NOMO-1 treated with DMSO at 0.1 percent for 48 hours (cell line): Measurements from ENCODE around the gene SH3GL2.

Experiments used
- DNase-seq: peaks from one replicate; lab custom pipeline; 2025; ENCODE audit not compliant: unreplicated experiment; lab: John Stamatoyannopoulos, UW

The SH3GL2 gene

DNA sequence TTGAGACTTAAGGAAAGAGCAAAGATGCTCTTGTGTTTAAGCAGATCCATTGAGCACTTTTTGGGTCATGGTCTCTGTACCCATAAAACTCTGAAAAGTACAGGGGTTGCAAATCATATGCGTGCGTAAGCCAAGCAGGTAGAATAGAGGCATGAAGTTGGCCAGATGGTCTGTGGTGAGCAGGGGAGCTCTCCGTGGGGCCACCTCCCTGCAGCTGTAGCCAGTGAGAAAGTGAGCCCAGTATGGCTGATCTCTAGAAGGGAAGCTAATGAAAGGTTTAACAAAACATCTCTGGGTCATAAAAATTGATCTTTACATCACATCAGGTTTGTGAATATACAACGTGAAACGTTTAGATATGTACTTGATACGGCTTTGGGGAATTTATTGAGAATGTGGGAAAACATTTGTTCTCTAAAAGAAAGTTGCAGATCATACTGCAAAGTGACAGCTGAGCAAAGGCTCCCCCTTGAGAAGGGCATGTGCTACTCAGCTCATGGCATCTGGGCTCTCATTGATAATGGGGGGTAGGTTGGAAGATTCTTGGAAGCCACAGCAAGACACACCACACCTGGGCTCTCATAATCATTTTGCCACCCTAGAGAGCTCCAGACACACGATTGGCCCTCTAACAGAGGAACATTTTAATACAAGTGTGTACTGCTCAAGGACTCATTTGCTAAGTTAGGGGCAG is 30.6 kb downstream of the SH3GL2 start:
- DNase-seq = no peak

DNA sequence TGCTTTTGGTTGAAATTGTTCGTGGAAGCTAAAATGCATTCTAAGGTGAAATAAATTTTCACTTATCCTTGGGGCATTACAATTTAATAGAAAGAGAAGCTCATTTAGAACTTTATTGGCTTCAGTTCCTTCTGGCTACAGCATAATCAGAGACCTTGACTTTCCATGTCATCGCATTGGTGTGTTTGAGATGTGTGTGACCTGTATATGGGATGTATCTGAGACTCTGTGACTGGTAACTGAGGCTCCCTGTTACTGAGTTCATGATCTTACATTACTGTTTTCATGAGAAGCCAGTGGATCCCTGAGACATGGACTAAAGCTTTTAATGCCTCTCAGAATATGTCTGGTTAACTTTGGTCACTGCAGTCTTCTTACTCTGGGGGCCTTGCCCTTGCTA is 32.5 kb downstream of the SH3GL2 start:
- no peak for DNase-seq

DNA sequence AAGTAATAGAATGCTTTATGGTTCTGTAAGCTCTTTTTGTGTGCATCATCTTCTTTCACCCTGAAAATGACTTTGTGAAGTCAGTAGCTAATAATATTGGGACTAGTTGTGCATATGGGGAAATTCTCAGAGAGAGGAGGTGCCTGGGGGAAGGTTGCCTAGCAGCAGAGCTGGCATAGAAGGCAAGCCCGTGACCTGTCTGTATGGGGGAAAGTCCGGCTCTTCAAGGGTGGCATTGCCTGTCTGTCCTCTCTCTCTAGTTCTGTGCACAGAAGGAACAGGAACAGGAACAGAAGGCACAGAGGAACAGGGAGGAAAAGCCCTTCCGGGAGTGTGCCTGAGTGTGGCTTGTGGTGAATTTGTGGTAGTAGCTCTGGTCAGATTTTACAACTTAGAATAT is 33.1 kb downstream of the SH3GL2 start:
- DNase-seq = no peak

DNA sequence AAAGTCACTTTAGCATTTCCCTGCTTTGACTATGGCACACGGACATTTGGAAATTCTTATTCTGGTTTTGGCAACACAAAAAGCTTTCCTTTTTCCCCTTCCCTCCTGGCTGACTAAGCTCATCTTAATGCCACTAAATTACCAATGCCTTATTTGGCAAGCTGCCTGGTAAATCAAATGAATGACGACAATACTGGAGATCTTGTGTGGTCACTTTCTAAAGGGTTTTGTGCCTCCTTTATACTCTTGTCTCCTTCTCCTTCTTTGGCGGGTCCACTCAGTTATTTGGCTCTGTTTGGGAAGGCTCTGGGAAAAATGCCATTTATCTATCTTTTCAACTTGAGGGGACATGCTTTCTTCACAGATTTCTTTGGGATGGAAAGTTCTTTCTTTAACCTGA is 34.9 kb downstream of the SH3GL2 start:
- DNase-seq = no peak

DNA sequence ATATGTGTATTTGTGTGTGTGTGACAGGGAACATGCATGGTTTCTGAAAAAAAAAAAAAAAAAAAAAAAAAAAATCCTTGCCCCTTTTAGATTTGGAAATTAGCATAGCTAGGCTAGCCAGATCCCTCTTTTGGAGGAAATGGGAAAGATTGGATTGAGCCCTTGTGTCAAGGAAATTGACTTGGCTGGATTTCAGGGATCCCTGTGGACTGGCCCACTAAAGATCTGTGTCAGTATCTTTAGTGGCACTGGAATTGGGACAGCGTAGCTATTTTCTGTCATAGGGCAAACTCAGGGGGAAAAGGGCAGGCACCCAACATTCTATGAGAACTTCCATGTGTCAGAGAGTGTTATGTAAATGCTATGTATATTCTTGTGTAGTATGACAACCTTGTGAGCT is 35.4 kb downstream of the SH3GL2 start:
- no peak for DNase-seq

DNA sequence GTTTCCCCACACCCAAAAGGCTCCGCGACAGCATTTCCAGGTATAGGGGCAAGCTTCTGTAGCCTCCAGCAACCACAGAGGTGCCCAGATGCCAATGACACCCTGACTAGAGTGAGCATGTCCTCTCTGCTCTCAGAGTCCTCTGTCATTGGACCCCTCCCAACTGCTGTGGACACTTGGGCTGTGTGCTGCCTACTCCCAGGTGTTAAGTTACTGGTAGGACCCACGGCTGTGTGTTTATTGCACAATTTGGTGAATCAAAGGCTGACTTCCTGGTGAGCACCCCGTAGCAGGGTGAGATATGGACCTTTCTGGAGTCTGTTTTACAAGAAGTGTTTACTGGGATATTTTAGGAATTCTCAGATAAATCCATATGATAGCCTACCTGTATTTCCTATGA is 36.0 kb downstream of the SH3GL2 start:
- DNase-seq = no peak

DNA sequence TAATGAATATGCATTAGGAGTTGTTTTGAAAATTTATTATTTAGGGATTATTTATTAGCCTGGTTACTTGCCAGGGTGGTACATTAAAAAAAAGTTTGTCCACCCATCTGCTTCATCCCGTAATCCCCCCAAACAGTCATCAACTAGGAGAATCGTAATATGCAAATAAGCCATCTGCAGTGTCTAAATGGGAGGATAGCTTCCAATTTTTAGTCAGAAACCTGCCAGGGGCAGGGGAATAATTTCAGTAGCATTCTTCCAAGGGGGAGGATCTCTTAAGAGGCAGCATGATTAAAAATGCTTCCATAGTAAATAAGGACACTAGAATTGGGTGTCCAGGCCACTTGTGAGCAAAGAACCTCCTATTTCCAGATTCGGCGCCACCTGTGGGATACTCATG is 43.3 kb downstream of the SH3GL2 start:
- no peak for DNase-seq

DNA sequence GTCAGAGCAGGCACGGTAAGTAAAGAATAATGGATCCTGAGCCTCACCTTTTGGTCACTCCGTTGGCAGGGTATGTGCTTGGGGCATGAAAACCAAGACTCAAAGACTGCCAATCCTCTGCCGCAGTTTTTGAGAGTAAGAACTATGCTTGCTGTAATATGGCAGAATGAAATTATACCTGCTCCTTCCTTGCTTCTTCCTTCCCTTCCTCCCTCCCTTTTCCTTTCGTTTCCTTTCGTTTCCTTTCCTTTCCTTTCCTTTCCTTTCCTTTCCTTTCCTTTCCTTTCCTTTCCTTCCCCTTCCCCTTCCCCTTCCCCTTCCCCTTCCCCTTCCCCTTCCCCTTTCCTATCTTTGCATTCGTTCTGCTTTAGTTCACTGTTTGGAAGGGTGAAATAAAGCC is 43.9 kb downstream of the SH3GL2 start:
- DNase-seq = no peak

DNA sequence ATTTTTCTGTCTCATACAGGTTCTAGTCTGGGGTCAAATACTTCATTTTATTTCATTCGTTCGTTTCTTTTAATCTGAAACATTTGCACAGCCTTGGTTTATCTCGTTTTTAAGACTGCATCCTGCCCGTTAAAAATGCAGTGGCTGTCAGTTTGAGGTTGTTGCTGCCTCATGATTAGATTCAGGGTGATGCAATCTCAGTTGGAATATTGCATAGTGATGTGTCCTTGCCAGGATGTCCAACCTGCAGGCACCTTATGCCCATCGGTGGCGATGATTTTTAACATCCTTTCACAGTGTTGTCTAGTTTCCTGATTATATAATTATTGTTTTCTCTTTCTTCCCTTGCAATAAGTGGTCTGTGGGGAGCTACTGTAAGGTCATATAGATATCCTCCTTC is 45.1 kb downstream of the SH3GL2 start:
- no peak for DNase-seq

DNA sequence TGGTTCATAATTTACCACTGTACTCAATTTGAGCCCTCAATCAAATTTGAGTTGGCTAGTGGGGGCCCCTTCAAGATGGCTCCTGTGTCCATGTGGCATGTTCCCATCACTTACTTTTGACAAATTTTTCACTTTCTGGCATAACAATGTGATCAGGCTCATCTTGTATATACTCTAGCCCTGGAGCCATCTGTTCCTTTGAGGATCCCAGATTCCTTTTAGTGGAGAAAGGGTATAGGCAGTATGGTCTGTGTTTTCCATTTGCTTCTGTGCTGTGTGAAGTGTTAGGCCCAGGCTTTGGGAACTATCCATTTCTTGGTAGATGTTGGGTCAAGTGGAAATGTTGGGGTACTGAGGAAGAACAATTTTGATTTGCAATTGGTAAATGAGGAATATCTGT is 45.7 kb downstream of the SH3GL2 start:
- no peak for DNase-seq

DNA sequence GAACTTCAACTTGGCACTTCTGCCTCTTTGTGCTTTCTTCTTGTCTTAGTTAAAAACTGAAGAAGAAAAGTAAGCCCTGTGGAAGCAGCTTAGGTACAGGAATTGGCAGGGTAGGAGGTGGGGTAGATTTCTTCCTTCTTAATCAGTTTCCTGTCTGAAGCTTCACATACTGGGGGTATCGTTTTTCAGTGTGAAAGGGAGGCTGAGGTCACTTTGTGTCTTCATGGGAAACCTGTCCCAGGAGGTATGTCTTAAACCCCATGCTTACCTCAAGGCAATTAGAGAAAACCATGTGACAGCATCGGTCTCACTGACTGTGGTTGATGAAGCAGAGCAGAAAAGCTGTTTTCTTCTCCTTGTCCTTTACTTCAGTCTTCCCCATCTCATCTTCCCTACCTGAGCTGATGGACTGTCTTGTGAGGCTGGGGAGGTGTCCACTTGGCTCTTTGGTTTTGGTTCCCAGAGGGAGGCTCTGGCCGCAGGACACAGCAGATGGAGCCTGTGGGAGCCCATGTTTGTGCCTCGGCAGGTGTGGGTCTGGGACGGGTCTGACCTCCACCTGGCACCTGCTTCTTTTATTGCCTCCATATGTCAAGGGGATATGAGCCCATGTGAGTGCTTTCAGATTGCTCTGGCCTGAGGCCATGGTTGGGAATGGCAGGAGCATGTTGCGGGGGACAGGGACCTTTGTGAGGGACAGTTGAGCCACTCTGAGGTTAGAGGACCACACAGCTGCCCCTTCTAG is 47.0 kb downstream of the SH3GL2 start:
- no peak for DNase-seq

DNA sequence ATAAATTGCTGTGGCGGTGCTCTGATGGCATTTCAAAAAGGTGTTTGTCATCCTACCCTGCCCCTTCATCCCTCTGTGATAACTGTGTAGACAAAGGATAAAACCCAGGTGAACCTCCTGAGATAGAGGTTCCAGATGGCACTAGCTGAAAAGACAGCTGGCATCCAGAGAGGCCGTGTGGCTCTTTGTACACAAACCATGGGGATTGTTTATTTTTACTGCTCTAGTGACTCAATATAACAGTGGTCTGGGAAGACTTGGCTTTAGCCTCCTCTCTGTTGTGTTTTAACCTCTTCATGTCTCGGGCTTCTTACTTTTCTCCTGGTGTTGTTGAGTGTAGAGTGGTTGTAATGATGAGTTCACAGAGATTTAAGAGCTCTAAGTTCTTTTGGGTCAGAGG is 48.8 kb downstream of the SH3GL2 start:
- DNase-seq = no peak

DNA sequence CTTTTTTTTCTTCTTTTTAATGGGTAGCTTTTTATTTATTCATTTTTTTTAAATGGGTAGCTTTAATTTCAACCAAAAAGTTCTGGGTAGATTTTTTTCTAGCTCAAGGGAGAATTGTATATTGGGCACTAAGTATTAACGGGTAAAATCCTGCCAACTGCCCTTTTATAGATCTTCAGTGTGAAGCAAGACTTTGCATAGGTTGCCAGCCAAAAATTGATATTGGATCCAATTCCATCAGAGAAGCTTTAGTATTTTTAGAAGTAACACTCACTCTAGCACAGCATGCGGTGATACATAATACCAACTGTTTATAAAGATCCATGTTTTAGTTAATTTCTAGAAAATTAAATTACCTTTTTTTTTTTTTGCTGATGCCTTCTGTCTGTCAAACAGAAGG is 49.8 kb downstream of the SH3GL2 start:
- DNase-seq = no peak

DNA sequence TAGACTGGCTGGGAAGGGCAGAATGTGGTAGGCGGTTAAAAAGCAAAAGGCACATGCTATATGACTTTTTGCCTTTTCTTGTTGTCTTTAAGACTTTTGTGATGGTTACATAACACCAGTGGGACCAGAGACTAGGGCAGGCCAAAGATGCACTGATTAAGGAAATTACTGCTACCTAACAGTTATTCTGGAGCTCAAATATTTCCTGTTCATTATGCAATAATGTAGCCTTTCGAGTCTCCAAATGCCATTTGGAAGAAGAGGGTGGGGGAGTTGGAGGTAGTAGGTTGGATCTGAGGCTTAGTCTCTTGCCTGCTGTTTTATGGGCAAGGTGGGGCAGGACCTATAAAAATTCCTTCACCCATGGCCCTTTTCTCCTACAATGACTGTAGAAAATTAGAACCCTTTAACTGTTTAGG is 51.7 kb downstream of the SH3GL2 start:
- no peak for DNase-seq

DNA sequence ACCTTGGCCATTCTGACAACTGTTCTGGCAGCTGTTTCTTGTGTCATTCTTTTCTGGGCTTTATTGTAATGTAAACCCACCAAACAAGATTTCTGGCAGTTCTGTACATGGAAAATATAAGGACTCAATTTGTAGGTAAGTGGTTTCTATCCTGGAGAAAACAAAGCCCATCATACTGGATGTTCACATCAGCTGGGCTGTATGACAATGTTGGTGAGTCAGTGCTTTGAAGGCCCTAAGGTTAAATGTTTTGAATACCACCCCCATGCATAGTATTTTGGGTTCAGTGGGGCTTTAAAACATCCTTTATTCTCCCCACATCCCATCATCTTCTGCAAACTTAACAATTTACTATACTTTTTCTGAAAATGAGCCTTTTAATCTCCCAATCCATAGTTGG is 52.5 kb downstream of the SH3GL2 start:
- no peak for DNase-seq

DNA sequence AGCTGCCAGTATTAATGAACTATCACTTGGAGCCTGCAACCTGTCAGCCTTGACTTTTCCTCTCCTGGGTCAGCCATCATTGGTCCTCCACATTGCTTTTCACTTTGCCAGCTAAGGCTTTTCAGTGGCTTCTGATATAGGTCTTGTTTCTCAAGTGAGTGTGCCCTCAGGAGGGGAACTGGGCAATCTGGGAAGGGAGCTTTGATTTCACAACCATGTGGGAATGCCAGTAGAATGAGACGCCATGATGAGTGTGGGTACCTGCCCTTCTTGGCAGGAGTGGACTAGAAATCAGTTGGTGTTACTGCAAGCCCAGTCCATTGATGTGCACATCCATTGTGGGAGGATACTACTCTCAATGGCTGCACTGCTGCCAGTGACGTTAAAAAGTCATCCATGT is 54.1 kb downstream of the SH3GL2 start:
- DNase-seq = no peak

DNA sequence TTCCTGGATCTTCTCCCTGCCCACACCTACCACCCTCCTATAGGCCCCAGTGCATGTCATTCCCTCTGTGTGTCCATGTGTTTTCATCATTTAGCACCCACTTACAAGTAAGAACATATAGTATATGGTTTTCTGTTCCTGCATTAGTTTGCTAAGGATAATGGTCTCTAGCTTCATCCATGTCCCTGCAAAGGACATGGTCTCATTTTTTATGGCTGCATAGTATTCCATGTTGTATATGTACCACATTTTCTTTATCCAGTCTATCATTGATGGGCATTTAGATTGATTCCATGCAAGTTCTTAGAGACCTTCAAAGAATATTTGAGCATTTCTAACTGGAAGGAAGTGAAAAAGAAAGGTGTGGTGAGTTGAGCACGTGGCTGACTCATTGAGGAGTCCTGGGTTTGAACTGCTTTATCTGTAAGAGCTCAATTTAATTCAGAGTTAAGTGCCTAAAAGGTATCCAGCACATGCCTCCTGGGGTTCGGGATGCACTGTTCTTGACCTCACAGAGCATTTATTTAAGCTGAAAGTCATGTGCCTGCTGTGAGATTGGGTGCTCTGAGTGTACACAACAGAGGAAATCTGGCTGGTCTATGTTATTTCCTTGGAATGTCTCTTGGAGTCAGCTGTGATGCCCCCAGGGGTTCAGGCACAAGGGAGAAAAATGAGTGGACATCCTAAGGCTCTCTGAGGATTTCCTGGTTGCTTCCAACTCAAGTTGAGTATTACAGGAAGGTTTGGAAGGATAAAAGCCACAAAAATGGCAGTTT is 56.4 kb downstream of the SH3GL2 start:
- DNase-seq = no peak

DNA sequence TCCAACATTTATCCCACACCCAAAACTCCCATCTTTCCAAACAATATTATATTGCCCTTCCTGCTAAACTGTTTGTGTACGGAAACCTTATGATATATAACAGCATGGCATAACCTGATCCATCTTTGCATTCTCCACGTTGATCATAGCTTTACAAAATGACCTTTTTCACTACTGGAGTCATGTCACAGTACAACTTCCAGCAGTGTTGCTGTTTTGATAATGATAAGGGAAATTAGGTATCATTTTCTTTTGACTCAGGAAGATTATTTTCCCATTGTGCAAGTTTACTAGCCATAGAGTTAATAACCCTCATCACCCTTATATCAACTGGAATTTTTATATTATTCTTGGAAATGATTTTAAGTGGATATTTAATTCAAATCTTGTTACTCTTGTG is 57.5 kb downstream of the SH3GL2 start:
- DNase-seq = no peak

DNA sequence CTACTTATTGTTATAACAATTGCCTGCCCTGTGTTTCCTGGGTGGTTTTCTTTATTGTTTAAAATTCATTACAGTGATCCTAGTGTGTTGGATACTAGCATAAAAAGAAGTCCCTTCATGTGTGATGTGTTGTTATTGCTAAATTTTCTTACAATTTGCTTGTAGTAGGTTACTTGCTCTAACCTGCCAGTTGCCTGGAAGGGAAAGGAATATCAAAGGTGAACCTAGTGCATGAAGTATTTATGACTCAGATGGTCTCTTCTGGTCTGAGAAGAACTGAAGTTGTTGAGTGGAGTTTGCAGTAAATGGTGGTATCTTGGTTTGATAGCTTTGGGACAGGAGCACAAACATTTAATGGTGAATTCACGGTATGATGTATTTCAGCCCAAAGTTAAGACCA is 58.0 kb downstream of the SH3GL2 start:
- DNase-seq = no peak

DNA sequence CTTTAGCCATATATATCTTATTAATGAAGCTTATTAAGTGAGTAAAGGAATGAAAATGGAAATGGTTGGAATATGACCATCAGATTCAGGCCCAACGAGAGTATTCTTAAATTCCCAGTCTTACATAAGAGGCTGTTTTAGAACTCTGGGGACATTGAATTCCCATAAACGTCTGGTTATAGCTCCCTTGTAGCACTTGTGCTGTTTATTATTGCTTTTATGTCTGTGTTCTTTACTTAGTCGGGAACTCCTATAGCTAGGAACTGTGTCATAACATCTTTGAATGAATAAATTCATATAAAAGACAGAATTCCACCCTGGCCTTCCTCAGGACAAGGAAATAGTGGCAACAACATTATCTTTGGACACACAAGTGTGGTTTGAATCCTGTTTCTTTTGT is 58.4 kb downstream of the SH3GL2 start:
- DNase-seq = no peak

DNA sequence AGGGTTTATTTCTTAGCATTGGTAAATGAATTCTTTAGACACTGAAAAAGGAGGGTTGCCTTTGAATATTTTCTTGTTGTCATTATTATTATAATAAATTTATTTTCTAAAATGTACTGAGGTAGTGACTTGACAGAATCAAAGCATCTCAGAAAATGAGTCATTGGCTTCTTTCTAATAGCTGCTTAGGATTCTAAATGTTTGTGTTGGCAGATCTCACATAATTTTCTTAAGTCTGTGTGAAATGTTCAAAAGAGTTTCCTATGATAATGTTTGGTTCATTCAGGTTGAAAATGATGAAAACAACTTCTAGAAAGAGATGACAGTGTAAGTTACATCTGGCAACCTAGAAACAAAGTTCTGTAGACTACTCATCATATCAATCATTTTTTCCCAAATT is 69.7 kb downstream of the SH3GL2 start:
- no peak for DNase-seq

DNA sequence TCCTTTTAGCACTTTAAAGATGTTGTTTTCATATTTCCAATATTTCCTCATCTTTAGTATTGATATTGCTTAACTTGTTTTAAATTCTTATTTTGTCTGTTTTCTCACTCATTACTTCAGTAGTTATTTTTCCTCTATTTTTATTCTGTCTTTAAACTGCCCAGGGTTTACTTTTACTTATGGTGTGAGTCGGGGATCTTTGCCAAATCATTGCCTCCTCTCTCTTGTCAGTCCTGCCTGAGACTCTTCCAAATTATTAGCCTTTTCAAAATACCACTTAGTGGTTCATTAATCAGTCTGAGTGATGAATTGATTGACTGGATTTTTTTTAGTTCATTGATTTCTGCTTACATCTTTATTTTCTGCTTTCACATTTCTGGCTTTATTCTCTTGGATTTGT is 72.9 kb downstream of the SH3GL2 start:
- no peak for DNase-seq
